Activated T-helper 1 cell treated with Interleukin-2 at 50 U/mL for 16 hours (primary cell): ENCODE measurements around the gene PRRG2.
"Not testable (repeated sequence)": the region's sequence is repeated elsewhere in the genome, so short reads cannot be mapped to it uniquely, and the experiment has no call there.

Experiments used
- DNase-seq: peaks from one replicate; pipeline ENCODE4 v3.0.0-alpha.2; 2020; ENCODE audit warnings: low read depth

The PRRG2 gene

DNA sequence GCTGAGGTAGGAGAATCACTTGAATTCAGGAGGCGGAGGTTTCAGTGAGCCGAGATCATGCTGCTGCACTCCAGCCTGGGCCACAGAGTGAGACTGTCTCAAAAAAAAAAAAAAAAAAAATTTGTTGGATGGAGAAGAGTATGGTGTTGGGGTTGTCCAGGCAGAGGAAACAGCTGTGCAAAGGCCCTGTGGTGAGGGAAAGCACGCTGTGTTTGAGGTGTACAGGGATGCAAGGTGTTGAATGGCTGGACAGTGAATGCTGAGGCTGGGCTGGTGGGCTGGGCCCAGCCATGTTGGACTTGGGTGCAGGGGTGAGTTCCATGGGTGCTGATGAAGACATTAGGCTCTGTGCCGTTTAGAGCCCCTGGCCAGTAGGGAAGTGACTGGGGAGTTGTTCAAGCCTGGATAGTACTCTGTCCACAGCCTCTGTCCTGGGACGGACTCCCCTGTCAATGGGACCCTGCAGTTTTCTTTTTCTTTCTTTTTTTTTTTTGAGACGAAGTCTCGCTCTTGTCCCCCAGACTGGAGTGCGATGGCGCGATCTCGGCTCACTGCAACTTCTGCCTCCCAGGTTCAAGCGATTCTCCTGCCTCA, 28.5 kb downstream of the PRRG2 start:
- no peak for DNase-seq

DNA sequence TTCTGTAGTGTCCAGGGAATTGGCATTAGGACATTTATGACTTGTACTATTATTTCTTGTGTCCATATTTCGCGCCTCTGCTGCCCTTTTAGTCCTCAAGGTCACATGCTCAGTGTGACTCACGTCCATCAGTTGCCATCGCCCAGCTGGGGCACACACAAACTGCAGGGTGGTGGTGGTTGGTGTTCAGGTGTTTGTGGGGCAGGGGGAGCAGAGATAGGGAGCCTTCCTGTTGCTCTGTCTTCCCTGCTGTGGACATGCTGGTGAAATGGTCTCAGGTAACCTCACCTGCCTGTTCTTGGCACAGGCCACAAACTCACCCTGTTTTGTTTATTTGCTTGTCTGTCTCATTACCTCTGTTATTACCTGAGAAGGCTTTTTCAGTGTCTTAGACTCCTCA, 32.3 kb downstream of the PRRG2 start:
- DNase-seq, result no peak

- DNase-seq, result no peak
These were observed 33.1 kb downstream of the PRRG2 start for GRCh38 chr19:49614096-49614833.

- no peak for DNase-seq
These were observed 34.7 kb downstream of the PRRG2 start for GRCh38 chr19:49615861-49616260.

- DNase-seq, result no peak
These were observed 35.4 kb downstream of the PRRG2 start for GRCh38 chr19:49616532-49616931.

DNA sequence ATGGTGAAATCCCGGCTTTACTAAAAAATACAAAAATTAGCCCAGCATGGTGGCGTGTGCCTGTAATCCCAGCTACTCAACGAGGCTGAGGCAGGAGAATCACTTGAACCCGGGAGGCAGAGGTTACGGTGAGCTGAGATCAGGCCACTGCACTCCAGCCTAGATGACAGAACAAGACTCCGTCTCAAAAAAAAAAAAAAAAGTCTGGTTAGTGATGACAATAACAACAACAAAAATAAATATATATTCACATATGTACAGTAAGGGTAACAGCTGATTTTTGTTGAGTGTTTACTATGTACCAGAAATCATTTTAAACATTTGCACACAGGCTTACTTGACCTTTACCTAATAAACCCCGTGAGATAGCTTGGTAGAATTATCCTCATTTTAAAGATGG, 35.8 kb downstream of the PRRG2 start:
- no peak for DNase-seq

DNA sequence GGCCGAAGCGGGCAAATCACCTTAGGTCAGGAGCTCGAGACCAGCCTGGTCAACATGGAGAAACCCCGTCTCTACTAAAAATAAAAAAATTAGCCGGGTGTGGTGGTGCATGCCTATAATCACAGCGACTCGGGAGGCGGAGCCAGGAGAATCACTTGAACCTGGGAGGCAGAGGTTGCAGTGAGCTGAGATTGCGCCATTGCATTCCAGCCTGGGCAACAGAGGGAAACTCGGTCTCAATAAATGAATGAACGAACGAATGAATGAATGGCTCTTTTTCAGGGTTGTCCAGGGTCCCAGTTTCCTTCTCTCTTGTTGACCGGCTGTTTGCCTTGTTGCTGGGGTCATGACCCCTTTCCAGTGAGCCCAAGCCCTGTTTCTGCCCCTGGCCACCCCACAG, 36.7 kb downstream of the PRRG2 start:
- DNase-seq, result not testable (repeated sequence)

- DNase-seq, result no peak
These were observed 44.1 kb downstream of the PRRG2 start for GRCh38 chr19:49624967-49625910.

GRCh38 chr19:49626226-49626625, 45.1 kb downstream of the PRRG2 start:
- DNase-seq, result no peak

- no peak for DNase-seq
These were observed 48.5 kb downstream of the PRRG2 start for GRCh38 chr19:49629659-49630058.

DNA sequence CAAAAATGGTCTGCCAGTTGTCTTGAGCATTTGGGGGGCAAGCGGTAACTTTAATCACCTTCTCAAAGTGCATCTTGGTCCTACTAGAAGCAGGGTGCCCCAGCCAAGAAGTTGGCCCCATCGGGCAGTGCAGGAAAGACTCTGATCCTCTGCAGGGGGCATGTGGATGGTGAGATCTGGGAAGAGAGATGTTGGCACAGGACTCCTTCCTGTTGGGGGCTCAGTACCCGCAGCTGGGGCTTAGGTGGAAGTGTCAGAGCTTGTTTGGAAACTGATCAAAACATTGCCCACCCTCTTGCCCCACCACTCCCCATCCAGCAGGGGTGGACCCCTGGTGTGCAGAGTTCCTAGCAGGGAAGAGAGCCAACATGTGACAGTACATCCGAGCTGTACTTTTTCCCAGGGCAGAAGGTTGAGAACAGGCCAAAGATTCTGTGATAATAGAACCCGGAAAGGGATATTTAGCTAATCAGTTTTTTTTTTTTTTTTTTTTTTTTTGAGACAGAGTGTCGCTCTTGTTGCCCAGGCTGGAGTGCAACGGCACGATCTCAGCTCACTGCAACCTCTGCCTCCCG, 50.0 kb downstream of the PRRG2 start:
- no peak for DNase-seq

DNA sequence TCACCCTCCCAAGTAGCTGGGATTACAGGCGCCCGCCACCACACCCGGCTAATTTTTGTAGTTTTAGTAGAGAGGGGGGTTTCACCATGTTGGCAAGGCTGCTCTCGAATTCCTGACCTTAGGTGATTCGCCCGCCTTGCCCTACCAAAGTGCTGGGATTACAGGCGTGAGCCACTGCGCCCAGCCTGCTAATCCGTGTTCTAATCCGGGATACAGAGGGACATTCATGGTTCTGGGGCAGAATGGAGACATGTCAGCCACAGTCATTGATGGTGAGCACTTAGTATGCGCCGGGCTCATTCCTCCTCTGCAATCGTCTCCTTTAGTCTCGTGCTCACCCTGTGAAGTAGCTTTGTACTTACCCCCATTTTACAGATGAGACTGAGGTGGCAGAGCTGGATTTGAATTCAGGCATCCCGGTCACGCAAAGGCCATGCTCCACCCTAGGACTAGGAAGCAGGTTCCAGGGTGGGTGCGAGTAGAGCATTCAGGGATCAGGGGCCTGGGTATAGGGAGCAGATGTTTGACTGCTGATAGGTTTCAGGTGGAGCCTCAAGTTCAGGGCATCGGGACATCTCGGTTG, 50.6 kb downstream of the PRRG2 start:
- no peak for DNase-seq

DNA sequence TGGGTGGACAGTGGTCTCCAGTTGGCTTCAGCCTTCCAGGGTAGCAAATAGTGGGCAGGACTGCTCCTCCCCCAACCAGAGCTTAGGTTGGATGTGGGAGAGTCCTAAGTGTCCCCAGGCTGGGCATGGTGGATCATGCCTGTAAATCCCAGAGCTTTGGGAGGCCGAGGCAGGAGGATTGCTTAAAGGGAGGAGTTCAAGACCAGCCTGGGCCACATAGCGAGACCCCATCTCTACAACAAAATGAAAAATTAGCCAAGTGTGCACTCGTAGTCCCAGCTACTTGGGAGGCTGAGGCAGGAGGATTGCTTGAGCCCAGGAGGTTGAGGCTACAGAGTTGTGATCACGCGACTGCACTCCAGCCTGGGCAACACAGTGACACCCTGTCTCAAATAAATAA, 51.5 kb downstream of the PRRG2 start:
- DNase-seq, result no peak

DNA sequence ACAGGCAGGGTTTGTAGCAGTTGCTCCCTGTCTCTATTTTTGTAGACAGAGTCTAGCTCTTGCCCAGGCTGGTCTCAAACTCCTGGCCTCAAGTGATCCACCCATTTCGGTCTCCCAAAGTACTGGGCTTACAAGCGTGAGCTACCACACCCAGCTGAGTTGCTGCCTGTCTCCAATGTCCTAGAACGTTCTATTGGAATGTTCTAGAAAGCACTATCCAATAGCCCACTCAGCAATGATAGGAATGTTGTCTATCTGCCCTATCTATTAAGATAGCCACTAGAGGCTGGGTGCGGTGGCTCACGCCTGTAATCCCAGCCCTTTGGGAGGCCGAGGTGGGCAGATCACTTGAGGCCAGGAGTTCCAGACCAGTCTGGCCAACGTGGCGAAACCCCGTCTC, 52.2 kb downstream of the PRRG2 start:
- not testable (repeated sequence) for DNase-seq

DNA sequence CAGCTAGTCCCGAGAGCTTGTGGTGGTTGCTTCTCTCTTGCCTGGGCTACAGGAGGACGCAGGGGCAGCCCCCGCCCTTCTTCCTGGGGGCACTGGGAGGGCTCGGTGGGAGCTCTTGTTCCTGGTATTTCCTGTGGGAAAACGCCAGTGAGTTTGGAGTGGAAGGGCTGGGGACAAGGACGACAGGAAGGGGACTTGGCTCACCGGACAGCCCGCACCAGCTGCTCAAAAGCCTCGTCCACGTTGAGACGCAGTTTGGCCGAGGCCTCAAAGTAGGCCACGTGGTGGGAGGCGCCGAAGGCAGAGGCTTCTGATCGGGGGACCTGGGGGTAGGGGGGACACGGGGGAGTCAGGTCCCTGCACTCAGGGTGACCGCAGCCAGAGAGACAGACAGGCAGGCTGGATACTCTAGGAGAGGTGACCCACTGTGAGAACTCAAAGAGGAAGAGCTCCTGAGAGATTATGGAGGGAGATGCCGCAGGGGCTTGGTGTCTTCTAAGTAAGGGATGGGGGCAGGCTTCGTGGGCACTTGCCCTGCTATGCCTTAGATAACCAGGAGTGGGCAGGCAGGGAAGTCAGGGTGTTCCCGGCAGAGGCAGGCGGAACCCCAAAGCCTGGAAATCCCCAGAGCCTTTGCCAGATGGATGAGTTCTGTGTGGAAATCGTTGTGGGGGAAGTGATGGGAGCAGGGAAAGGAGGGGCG, 54.6 kb downstream of the PRRG2 start:
- DNase-seq, result no peak

DNA sequence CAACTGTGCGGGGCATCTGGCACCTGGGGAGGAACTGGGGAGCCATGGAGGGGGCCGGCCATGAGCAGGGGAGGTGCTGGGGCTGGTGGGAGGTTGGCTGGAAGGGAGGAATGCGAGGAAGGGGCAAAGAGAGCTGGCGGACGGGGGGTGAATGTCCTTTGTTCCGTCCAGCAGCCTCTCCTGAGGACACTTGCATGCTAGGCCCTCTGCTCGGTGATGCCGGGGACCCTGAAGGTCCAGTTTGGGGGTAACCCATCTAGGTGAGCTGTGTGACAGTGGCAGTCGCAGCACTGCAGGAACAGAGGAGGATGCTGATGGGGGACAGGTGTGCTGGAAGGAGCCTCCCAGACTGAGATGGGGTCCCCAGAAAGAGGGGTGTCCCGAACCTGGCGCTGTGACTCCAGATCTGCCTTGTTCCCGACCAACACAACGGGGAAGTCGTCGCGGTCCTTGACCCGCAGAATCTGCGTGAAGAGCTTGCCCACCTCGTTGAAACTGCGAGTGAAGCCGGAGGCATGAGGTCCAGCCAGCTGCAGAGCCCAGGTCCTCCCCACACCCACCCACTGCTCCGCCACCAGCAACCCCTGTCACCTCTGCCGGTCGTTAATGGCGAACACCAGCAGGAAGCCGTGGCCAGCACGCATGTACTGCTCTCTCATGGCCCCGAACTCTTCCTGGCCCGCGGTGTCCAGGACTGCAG, 55.3 kb downstream of the PRRG2 start:
- DNase-seq, result no peak

- DNase-seq, result no peak
These were observed 57.0 kb downstream of the PRRG2 start for GRCh38 chr19:49637821-49638738.

- no peak for DNase-seq
These were observed 58.4 kb downstream of the PRRG2 start for GRCh38 chr19:49639401-49640112.
